KMS-11 (cell line): Measurements from ENCODE around the gene DYNLT1.
A peak's percentile ranks its signal among the peaks of the same experiment; 100 is the strongest.

ENCODE experiments used
- H2AFZ ChIP-seq: fragments of 200-600 bp; sonication (generic); 2 replicates; pipeline ENCODE4 v1.6.1; 2016; ENCODE audit warnings: antibody characterized with exemption, mixed run types, low read depth
- H3K27ac ChIP-seq: fragments of 200-600 bp; sonication (generic); 2 replicates; pipeline ENCODE4 v1.6.1; 2016; ENCODE audit warnings: mild to moderate bottlenecking, mixed run types
- H3K27me3 ChIP-seq: fragments of 200-600 bp; sonication (generic); 2 replicates; pipeline ENCODE4 v1.6.1; 2017; ENCODE audit warnings: mild to moderate bottlenecking, low read depth, mixed run types, moderate library complexity; ENCODE audit not compliant: insufficient read depth
- H3K36me3 ChIP-seq: fragments of 200-600 bp; sonication (generic); 2 replicates; pipeline ENCODE4 v1.6.1; 2017; ENCODE audit warnings: mild to moderate bottlenecking, mixed run types; ENCODE audit not compliant: insufficient read depth
- H3K4me1 ChIP-seq: fragments of 200-600 bp; sonication (generic); 2 replicates; pipeline ENCODE4 v1.6.1; 2016; ENCODE audit warnings: mild to moderate bottlenecking, low read depth, mixed run types; ENCODE audit not compliant: poor library complexity, severe bottlenecking
- H3K4me2 ChIP-seq: fragments of 200-600 bp; sonication (generic); 2 replicates; pipeline ENCODE4 v1.7.0; 2016; ENCODE audit warnings: mild to moderate bottlenecking, mixed run types
- H3K4me3 ChIP-seq: fragments of 200-600 bp; sonication (generic); IDR thresholded peaks from 2 replicates; pipeline ENCODE4 v1.6.1; 2017; ENCODE audit warnings: low read depth, low read length, mixed read lengths; ENCODE audit not compliant: insufficient read depth
- H3K79me2 ChIP-seq: fragments of 200-600 bp; sonication (generic); 2 replicates; pipeline ENCODE4 v1.6.1; 2016; ENCODE audit warnings: low read depth, mixed run types; ENCODE audit not compliant: insufficient read depth
- H3K9ac ChIP-seq: fragments of 200-600 bp; sonication (generic); 2 replicates; pipeline ENCODE4 v1.6.1; 2016; ENCODE audit warnings: mild to moderate bottlenecking, mixed run types
- H4K20me1 ChIP-seq: fragments of 200-600 bp; sonication (generic); 2 replicates; pipeline ENCODE4 v1.6.1; 2016; ENCODE audit warnings: mild to moderate bottlenecking, mixed run types; ENCODE audit not compliant: insufficient read depth
- TF ChIP-seq, protein P1 (sequence below): fragments of 200-600 bp; sonication (generic); conservative IDR thresholded peaks from 2 replicates; pipeline ENCODE4 v1.6.1; 2017; ENCODE audit warnings: low read depth, mild to moderate bottlenecking, antibody characterized with exemption, low read length, moderate library complexity, mixed read lengths

DYNLT1 gene

DNA sequence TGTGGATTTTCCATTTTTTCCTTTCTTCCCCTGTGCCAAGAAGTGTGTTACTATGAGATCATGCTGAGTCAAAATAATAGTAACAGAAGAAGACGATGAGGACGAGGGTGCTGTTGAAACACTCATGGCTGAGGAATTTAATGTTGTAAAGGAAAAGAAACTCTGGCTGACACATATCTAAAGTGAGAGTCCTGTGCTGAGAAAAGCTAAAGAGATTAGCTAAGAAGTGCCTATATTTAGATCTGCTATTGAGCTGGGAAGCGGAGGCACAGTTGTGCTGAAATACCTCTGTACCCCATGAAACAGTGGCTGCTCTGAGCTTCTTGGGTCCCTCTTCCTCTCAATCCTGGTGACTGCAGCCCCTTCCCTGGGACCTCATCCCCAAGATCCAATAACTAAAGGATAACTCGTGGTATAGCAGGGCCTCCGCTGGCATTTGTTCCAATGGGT is 4.2 kb upstream of the DYNLT1 start:
- Histone ChIP-seq H3K36me3 (no peaks in the 10 kb centered on the region), H2AFZ (no peak overlapping the region), H3K79me2 (peaks cover under 1% of the 10 kb centered on the region; the same call in 1 of the 2 replicates), H4K20me1 (no peaks in the 10 kb centered on the region), H3K27me3 (no peaks in the 10 kb centered on the region), H3K9ac (no peak overlapping the region), H3K4me1 (peaks cover 13% of the 10 kb centered on the region), H3K4me3 (no peak overlapping the region), H3K4me2 (no peak overlapping the region), H3K27ac (no peak overlapping the region)
- TF ChIP-seq, protein P1, sequence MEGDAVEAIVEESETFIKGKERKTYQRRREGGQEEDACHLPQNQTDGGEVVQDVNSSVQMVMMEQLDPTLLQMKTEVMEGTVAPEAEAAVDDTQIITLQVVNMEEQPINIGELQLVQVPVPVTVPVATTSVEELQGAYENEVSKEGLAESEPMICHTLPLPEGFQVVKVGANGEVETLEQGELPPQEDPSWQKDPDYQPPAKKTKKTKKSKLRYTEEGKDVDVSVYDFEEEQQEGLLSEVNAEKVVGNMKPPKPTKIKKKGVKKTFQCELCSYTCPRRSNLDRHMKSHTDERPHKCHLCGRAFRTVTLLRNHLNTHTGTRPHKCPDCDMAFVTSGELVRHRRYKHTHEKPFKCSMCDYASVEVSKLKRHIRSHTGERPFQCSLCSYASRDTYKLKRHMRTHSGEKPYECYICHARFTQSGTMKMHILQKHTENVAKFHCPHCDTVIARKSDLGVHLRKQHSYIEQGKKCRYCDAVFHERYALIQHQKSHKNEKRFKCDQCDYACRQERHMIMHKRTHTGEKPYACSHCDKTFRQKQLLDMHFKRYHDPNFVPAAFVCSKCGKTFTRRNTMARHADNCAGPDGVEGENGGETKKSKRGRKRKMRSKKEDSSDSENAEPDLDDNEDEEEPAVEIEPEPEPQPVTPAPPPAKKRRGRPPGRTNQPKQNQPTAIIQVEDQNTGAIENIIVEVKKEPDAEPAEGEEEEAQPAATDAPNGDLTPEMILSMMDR = no peak

DNA sequence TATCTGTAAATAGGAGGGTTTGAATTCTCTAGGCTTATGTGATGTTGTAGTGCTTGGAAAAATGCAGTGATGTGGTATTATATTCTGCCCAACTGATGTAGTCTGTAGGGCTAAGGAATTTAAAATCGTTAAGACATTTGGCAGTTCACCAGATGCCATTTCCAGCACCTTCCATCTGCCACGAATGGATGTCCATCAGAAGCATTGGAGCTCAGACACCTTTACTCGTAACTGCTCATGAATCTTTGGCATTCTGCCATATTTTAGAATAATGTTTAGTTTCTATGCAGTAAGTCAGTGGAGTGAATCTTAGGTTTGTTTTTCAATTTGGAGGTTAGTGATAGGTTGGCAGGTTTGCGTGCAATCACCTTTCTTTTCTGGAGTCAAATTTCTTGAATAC is 3.0 kb upstream of the DYNLT1 start:
- no peak overlapping the region for H2AFZ ChIP-seq
- H3K4me3 ChIP-seq = no peak overlapping the region
- no peak overlapping the region for H3K9ac ChIP-seq
- H4K20me1 ChIP-seq = no peaks in the 10 kb centered on the region
- TF ChIP-seq, protein P1 = no peak
- H3K27ac ChIP-seq = no peak overlapping the region
- H3K4me1 ChIP-seq = peaks cover 15% of the 10 kb centered on the region
- no peak overlapping the region for H3K4me2 ChIP-seq
- peaks cover 5% of the 10 kb centered on the region; the same call in 1 of the 2 replicates for H3K79me2 ChIP-seq
- no peaks in the 10 kb centered on the region for H3K27me3 ChIP-seq
- no peaks in the 10 kb centered on the region for H3K36me3 ChIP-seq

DNA sequence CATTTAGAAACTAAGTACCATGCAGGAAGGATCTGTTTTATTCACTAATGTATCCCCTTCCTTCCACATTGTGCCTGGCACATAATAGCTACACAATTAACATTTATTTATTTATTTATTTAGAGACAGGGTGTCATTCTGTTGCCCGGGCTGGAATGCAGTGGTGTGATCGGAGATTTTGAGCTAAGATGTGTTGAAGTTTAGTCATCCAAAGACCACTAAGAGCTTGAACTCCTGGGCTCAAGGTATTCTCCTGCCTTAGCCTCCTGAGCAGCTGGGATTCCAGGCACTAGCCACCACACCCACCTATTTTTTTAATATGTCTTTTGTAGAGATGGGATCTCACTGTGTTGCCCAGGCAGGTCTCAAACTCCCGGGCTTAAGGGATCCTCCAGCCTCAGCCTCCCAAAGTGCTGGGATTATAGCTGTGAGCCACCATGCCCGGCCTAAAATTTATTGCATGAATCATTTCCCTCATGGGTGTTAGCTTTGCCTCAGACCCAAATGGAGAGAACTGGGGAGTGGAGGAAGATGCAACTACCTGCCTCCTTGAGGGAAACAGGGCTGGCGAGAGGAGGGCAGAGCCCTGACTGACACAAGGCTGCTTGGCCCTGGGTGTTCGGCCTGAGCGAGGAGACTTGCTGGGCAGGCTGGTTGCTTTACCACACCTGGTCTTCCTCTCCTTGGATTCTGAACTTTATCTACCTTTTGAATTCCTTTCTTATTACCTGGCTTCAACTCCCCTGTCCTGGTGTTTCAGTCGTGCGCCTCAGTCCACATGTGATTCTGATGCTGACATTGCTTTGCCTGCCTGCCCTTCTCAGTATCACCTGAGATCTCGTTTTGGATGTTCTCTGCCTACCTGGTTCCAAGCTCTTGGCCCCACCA is 1.7 kb upstream of the DYNLT1 start:
- Histone ChIP-seq H3K27me3 (no peaks in the 10 kb centered on the region), H3K27ac (no peak overlapping the region), H3K79me2 (peaks cover 5% of the 10 kb centered on the region; the same call in 1 of the 2 replicates), H2AFZ (no peak overlapping the region), H3K4me1 (peaks cover 15% of the 10 kb centered on the region), H3K4me3 (no peak overlapping the region), H3K9ac (no peak overlapping the region), H4K20me1 (no peaks in the 10 kb centered on the region), H3K4me2 (no peak overlapping the region), H3K36me3 (no peaks in the 10 kb centered on the region)
- TF ChIP-seq, protein P1 = no peak

DNA sequence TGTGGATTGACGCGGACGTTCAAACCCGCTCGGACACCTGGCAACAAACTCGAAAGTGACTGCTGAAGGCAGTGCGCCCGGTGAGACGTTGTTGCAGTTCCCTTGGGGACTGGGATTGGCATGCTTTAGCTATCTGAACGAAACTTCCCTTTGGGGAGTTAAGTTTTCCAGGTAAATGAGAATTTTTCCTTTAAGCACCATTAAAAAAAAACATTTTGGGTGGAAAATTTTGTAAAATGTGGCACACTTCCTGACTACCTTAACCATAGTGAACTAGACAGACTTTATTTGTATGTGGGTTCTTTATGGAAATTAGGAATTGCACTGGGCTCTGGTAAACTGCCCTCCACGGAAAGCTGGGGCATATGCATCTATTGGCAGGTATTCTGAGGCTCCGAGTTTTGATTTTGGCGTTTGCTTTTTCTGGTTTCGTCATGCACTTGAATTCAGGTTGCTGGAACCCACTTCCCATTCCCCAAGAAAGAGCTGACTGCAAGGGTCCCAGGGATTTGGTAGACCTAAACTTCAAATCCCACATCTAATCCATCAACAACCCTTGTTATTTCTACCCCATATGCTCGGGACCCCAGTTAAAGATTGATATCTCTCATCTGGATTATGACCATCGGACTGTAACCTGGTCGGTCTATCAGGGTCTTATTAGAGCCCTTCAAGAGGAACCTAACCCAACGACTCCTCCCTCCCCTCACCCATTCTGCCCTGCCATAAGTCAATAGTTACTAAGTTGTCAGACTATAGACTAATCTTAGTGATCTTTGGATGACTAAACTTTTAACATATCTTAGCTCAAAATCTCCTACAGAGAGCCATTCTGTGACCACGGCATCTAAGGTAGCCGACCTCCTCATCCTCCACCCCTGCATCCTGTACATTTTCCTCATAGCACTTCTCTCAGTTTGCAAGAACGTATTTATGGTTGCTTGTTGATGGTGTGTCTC is 800 bp upstream of the DYNLT1 start:
- Histone ChIP-seq H3K4me3 (no peak overlapping the region), H3K4me1 (peaks cover 15% of the 10 kb centered on the region), H3K4me2 (peak overlapping the region; percentile 76), H3K79me2 (peaks cover 5% of the 10 kb centered on the region; the same call in 1 of the 2 replicates), H2AFZ (peak overlapping the region; percentile 88), H3K9ac (peak overlapping the region; percentile 66; the same call in 1 of the 2 replicates), H4K20me1 (no peaks in the 10 kb centered on the region), H3K27ac (no peak overlapping the region), H3K36me3 (no peaks in the 10 kb centered on the region), H3K27me3 (no peaks in the 10 kb centered on the region)
- TF ChIP-seq, protein P1 = no peak
